Activated naive CD4-positive, alpha-beta T cell treated with Interleukin-2 at 50 U/mL for 16 hours (primary cell): Measurements from ENCODE around the gene NFKBIE.
A peak's percentile ranks its signal among the peaks of the same experiment; 100 is the strongest.
"Not testable (repeated sequence)": the region's sequence is repeated elsewhere in the genome, so short reads cannot be mapped to it uniquely, and the experiment has no call there.

ENCODE experiments used
- DNase-seq: peaks from one replicate; pipeline ENCODE4 v3.0.0-alpha.2; 2020

Gene NFKBIE

DNA sequence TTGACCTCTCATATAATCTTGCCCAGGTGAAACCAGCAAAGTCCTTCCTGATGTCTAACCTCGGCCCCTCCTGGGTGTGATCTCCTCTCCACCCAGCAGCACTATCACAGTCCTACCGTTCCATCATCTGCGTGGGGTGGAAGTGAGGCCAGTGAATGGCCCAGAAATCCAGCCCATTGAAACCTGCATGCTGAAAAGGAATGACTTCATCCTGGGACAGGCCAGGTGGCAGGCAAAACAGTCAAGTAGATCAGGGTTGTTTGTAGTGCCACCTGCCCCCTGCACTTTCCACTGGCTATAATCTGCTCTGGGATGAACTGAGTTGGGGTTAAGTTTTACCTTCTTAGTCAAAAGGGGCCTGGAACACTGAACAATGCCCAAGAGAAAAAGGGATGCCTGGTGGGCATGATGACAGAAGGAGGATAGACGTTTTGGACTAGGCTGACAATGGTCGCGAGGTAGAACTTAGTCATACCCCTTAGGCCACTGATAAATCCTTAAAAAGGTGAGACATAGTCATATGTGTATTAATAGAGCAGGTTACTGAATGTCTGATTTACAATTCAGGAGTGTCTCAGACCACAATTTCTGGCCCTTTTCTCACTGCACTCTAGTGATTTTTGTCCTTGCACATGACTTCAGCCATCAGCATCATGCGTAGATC, 26.5 kb downstream of the NFKBIE start:
- no peak for DNase-seq

- peak; percentile 82 for DNase-seq
Observed at GRCh38 chr6:44237813-44238433, 27.4 kb downstream of the NFKBIE start.

GRCh38 chr6:44237021-44237812, 28.1 kb downstream of the NFKBIE start:
- DNase-seq, result peak; percentile 68

DNA sequence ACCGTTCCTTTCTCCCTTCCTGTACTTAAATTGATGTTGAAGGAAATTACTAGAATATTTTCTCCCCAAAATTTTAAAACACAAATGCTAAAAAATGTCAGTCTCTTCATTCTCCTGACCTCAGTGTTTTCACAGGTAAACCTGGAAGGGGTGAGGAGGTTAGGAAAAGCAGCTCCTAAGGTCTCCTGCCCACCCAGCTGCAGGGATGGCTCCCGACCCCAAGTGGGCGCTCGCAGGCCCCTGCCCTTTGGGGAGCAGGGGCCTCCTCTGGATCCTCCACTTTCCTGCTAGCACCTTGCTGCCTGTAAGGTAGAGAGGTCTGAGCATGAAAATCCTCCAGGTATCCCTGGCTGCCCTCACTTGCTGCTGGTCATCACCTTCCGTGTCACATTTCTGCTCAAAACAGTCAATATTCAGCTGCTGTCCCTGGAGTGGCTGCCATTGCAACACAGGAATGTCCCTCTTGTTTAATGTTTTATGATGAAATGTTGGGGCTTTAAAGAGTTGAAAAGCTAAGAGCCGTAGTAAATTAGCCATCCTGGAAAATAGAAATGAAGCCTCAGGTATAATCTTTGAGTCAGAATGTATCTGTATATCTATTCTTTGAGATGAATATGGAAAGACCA, 29.3 kb downstream of the NFKBIE start:
- no peak for DNase-seq

DNA sequence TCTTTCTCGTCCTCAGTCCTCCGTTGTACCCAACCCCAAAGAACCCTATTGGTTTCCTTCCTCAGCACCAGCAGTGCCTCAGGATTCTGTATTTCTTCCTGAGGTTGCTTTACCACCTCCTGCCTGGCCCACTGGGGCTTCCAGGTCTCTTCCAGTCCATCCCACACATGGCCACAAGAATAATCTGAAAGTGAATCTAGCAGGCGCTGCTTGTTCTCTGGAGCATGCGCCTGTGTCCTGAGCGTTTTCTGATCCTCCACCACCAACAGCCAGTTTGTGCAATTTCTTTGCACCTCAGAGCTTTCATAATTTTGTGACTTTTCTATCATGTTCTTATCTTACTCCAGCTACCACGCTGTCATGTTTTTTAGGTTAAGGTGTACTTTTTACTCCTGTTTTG, 30.1 kb downstream of the NFKBIE start:
- no peak for DNase-seq

- DNase-seq, result no peak
Observed at GRCh38 chr6:44234101-44235025, 31.0 kb downstream of the NFKBIE start.

- DNase-seq, result no peak
Observed at GRCh38 chr6:44233567-44234100, 31.7 kb downstream of the NFKBIE start.

DNA sequence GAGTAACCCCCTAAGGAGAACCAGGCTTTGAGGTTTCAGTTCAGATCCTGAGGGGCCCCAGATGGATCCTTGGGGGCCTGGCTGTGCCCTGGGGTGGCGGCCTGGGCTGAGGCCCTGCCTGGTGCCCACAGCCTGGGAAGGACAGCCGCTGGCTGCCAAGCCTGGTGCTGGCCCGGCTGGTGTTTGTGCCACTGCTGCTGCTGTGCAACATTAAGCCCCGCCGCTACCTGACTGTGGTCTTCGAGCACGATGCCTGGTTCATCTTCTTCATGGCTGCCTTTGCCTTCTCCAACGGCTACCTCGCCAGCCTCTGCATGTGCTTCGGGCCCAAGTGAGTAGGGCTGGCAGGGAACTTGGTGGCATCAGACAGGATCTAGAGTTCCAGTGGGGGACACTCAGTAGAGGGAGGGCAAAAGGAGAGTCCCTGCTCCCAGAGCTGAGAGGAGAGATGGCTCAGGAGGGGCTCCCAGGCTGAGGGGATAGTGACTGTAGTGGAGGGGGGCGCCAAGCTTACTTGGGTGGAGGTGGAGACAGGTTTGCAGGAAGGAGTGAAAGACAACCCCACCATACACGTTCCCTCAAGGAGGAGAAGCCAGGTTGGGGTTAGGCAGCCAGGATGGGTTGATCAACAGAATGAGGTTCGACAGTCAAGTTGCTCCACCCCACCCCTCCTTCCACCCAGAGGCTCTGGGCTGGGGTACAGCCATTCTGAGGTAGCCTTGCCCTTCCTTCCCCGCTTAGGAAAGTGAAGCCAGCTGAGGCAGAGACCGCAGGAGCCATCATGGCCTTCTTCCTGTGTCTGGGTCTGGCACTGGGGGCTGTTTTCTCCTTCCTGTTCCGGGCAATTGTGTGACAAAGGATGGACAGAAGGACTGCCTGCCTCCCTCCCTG, 32.4 kb downstream of the NFKBIE start:
- DNase-seq, result no peak

GRCh38 chr6:44231426-44231825, 33.9 kb downstream of the NFKBIE start:
- not testable (repeated sequence) for DNase-seq

DNA sequence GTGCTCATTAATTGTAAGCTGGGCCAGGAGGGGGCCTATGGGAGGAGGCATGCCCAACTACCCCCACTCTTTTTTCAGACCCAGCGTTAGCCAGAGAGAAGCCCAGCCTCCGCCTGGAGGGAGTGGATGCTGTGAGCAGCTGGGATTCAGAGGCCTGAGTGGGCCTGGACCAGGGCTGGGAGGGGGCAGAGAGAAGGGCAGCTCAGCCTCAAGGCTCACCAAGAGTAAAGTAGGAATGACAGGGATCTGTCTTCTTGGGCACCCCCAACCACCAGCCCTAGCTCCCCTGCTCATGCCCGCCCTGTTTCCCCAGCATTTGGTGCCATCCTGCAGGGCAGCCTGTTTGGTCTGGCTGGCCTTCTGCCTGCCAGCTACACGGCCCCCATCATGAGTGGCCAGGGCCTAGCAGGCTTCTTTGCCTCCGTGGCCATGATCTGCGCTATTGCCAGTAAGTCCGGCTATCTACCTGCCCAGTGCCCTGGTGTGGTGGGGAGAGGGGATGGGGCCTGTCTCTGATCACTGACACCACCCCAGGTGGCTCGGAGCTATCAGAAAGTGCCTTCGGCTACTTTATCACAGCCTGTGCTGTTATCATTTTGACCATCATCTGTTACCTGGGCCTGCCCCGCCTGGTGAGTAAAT, 35.2 kb downstream of the NFKBIE start:
- DNase-seq, result no peak

DNA sequence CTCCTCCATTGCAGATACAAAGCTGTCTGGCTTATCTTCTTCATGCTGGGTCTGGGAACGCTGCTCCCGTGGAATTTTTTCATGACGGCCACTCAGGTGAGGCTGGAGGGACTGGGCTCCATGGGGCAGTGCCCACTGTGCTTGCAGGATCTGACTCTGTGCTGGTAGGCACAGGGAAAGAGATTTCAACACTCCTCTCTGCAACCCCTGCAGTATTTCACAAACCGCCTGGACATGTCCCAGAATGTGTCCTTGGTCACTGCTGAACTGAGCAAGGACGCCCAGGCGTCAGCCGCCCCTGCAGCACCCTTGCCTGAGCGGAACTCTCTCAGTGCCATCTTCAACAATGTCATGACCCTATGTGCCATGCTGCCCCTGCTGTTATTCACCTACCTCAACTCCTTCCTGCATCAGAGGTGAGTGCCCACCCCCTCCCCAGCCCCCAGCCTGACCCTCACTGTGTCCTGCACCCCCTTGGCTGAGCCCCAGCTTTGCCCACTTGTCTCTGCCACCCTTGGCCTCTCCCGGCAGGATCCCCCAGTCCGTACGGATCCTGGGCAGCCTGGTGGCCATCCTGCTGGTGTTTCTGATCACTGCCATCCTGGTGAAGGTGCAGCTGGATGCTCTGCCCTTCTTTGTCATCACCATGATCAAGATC, 35.8 kb downstream of the NFKBIE start:
- DNase-seq, result no peak

DNA sequence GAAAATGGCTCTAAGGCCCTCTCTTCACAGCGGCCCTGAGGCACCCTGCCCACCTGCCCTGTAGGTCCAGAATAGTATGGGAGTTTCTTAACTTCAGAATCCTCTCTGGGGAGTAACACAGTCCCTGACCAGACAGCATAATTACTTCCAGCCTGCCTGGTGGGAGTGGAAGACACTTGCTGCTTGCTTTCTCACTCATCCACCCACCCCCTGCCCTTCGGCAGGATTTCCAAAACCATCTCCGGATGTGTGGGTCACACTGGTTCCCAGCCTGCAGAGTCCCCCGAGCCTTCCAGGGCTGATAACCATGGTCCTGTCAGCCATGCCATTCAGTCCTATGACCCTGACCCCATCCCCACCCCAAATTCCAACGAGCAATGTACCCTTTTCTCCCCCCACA, 36.5 kb downstream of the NFKBIE start:
- no peak for DNase-seq

DNA sequence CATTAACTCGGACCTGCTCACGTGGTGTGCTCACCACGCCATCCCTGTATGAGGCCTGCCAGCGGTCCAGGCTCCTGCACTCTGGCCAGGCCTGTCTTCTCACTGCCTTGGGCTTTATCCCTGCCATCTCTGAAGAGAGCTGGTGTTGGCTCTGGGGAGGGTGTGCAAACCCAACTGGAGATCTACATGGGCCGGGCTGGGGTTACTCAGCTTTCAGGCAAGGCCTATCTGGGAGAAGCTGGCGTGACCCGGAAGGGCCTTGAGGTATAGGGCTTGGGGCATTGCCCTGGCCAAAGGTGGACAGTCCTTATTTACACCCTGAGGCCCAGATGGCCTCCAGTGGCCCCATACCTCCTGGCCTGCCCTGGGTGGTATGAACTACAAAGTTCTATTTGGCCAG, 36.9 kb downstream of the NFKBIE start:
- DNase-seq, result no peak

GRCh38 chr6:44228031-44228430, 37.3 kb downstream of the NFKBIE start:
- DNase-seq, result no peak

- no peak for DNase-seq
Observed at GRCh38 chr6:44227148-44227793, 38.1 kb downstream of the NFKBIE start.

GRCh38 chr6:44226368-44227147, 38.8 kb downstream of the NFKBIE start:
- DNase-seq, result no peak

DNA sequence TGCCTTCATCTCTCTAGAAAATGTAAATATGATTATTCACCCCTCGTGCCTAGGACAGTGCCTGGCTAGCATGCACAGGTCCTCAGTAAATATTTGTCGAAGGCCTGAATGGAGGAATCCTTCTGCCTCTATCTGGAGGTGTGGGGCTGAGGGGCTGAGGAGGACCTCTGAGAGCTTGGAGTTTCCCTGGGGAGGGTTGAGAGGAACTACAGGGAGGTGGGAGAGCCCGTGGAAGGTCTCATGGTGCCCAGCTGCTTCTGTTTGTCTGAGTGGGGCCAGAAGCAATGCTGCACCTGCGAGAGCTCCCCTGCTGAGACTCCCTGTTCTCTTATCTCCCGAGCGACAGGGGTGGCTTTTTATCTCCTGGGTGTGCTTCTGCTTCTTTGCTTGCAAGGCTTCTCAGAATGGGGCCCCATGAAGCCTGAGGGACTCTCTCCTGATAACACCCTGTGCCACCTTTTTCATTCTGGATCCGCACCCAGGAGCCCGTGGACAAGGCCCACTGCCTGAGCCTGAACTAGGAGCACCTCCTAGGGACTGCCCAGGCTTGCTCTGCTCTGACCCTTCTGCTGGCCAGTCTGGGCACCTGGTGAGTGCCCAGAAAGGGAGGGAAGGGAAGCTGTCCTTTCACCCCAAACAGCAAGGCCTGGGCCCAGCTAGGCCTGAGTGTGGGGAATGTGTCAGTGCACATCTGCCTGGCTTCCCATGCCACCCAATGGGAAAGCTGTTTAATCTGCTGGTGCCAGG, 39.6 kb downstream of the NFKBIE start:
- DNase-seq, result no peak

GRCh38 chr6:44224965-44225305, 40.4 kb downstream of the NFKBIE start:
- no peak for DNase-seq
